Activated CD4-positive, alpha-beta T cell treated with anti-CD3 and anti-CD28 coated beads, Interleukin-2, Interleukin-4, amounts not matched to agents 100 ng/mL and 50 ng/mL, durations not matched to agents 16 hours and 8 hours (primary cell): Measurements from ENCODE around the gene GRIN1.
A peak's percentile ranks its signal among the peaks of the same experiment; 100 is the strongest.
"Not testable (repeated sequence)": the region's sequence is repeated elsewhere in the genome, so short reads cannot be mapped to it uniquely, and the experiment has no call there.

Source experiments
- DNase-seq: peaks from one replicate; pipeline ENCODE4 v3.0.0-alpha.2; 2020; ENCODE audit warnings: low spot score

GRIN1 gene

DNA sequence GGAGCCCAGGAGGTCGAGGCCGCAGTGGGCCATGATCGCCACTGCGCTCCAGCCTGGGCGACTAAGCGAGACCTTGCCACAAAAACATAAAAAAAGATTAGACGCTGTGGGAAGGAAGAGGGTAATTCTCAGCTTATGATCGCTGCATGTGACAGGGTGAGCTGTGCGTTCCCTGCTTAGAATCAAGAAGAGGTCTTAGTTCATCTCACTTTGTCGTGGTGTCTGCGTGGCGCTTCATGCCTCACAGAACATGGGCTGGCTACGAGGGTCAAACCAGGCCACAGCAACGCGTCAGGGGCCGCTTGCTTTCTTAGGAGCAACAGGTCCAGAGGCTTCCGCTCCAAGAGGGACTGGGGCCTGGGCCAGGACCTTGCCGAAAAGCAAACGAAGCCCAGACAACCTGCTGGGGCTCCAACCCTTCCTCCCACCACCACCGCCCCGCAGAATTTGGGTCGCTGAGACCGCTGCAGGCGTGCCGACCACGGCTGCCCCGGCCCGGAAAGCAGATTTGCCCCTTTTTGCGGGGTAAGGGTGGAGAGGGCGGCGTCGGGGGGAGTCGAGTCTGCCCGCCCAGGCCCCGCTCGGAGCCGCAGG, 10.0 kb upstream of the GRIN1 start:
- no peak for DNase-seq

DNA sequence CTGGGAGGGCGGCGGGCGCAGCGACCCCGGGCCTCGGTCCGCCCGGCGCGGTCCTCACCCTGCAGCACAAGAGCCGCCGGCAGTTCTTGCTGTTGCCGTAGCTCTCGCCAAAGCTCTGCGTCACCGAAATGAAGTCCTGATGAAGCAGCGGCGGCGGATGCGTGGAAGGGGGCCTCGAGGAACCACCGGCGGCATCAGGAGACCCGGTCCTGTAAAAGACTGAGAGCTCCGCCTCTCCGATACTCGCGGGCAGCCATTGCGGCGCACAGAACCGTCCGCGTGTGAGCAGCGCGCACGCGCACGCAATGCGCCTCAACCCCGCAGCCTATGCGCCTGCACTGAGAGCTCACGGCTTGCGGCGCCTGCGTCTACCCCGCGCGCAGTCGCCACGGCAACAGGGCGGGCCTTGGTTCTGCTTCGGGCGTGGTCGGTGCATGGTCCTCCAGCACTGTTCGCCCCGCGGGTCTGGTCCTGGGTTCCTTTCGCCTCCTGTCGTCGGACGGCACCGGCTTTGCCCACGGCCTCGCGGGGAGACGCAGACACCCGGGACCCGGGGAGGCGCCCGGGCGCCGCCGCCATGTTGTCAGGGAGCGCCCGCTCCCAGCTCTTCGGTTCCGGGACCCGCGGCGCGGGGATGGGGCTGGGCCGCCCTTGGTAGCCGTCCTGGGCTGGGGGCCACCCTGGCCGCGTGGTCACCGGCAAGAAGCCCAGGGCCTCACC, 9.3 kb upstream of the GRIN1 start:
- DNase-seq: peak; percentile 93

DNA sequence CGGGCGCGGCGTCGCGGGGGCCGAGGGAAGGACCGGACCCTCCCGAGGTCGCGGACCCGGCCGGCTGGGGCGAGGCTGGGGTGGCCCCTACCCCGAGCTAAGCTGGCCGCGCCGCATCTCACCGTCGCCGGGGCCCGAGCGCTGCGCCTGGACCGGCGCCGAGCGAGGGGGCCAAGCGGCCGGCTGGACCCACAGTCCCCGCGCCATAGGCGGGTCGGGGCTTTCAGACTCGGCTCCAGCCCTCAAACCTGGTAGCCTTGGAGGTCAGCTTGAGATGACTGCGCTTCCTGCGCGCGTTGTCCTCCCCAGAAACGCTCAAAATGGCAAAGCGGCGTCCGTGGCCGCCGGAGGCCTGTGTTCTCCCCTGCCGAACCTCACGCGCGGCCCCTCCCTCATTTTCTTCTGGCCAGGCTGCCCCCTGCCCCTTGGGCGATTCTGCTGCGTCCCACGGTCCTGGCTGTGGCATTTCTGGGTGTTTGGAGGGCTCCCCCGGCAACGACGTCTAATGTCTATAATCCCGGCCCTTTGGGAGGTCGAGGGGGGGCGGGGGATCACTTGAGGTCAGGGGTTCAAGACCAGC, 8.7 kb upstream of the GRIN1 start:
- no peak for DNase-seq

DNA sequence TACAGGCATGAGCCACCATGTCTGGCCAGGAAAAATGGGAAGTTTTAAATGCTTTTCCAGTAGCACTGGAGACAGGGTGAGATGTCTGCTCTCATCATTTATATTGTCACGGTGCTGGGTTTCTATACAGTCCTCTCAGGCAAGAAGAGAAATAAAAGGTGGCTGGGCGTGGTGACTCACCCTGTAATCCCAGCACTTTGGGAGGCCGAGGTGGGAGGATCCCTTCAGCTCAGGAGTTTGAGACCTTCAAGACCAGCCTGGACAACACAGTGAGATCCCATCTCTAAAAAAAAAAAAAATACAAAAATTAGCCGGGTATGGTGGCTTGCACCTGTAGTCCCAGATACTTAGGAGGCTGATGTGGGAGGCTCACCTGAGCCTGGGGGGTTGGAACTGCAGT, 4.8 kb upstream of the GRIN1 start:
- no peak for DNase-seq

DNA sequence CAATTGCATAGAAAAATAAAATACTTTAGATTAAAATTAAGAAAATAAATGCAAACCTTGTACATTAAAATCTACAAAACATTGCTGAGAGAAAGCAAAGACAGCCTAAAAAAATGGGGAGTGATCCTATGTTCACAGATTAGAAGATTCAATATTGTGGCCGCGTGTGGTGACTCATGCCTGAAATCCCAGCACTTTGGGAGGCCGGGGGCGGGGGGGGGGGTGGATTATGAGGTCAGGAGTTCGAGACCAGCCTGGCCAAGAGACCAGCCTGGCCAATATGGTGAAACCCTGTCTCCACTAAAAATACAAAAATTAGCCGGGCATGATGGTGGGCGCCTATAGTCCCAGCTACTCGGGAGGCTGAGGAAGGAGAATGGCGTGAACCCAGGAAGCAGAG, 3.8 kb upstream of the GRIN1 start:
- DNase-seq: not testable (repeated sequence)

DNA sequence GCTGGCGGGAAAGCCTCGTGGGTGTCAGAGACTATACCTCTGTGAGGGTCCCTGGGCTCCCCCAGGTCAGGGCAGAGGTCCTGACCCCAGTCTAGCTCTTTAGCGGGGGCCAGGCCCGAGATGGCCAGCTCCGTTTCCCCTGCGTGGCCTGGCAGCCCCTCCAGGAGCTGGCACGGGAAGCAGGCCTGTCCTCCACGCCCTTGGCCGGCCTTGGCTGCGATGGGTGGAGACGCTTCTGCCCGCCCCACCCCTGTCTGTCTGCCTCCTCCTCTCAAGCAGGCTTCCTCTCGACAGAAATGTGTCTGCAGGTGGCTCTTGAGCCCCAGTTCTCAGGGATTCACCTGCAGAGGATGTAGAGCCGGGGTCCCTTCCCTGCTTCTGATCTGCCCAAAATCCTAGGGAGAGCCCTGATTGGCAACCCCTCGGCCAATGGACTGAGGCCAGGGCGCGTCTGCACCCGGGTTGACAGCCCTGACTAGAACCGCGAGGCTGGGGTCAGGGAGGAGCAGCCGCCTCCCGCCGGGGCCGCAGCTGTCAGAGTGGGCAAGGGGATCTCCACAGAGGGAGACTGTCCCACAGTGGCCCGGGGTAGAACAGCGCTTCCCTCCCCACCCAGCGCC, 2.6 kb upstream of the GRIN1 start:
- no peak for DNase-seq

DNA sequence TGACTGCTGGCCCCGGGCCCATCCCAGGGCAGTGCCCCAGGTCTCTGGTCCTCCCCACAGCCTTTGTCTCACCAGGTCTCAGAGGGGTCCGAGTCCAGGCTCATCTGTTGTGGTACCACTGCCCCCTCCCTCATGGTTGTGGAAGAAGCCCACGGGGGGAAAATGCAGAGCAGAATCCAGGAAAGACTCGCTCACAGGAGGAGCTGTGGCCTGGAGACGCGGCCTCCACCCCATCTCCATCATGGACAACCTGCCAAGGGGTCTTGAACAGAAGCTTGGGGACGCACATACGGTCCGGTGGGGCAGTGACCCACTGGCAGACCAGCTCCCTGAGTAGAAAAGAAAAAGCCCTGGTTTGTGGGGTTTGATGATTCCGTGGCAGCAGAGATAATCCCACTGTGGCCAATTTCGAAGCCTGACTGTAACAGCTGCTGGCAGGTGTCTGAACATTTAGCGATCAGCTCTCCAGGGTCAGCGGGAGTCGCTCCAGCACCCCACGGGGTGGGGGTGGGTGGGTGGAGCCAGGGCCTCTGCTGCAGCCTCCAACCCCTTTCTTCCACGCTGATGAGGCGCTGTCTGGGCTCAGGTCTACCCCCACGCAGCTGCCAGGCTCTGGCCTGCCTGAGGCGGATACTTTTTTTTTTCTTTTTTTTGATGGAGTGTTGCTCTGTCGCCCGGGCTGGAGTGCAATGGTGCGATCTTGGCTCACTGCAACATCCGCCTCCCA, 1.9 kb upstream of the GRIN1 start:
- no peak for DNase-seq

DNA sequence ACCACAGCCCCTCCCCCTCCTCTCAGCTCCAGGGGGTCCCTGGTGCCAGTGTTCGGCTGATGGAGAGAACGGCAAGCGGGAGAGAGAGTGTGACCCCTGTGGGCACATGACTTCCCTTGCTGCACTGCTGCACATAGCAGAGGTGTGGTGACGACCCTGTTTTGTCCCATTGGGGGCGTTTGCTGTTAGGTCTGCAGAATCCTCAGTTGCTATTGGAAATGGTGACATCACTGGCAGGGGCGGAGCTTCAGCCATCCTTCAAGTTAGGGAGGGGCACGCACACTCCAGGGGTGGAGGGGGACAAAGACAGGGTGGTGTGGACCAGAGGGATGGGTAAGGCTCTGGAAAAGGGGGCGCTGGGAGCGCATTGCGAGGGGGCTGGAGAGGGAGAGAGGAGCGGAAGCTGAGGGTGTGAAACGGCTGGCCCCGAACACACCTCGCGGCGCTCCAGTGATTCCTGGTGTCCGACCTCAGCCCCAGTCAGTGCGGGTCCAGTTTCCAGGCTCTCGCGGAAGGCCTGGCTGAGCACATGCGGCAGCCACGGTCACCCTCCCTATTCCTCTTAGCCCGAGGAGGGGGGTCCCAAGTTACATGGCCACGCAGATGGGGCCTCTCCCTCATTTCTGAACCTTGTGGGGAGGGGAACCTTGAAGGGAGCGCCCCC, 764 bp upstream of the GRIN1 start:
- no peak for DNase-seq

DNA sequence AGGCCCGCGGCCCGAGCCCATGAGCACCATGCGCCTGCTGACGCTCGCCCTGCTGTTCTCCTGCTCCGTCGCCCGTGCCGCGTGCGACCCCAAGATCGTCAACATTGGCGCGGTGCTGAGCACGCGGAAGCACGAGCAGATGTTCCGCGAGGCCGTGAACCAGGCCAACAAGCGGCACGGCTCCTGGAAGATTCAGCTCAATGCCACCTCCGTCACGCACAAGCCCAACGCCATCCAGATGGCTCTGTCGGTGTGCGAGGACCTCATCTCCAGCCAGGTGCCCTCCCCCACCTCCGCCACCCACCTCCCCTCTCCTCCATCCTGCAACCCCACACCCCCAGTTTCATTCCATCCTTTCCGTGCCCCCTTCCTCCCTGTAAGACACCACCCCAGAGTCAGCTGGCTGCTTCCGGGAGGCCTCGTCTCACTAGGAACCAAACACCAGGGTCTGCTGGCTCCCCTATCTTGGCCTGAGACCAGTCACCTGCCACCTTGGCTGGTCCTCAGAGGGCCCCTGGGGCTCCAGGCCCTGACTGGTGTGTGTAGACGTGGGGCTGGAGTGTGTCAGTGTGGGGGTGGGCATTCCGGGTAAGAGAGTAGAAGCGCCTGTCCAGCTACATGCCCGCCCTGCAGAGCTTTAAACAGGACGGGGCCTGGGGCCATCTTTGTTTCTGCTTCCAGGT, 655 bp downstream of the GRIN1 start:
- no peak for DNase-seq

DNA sequence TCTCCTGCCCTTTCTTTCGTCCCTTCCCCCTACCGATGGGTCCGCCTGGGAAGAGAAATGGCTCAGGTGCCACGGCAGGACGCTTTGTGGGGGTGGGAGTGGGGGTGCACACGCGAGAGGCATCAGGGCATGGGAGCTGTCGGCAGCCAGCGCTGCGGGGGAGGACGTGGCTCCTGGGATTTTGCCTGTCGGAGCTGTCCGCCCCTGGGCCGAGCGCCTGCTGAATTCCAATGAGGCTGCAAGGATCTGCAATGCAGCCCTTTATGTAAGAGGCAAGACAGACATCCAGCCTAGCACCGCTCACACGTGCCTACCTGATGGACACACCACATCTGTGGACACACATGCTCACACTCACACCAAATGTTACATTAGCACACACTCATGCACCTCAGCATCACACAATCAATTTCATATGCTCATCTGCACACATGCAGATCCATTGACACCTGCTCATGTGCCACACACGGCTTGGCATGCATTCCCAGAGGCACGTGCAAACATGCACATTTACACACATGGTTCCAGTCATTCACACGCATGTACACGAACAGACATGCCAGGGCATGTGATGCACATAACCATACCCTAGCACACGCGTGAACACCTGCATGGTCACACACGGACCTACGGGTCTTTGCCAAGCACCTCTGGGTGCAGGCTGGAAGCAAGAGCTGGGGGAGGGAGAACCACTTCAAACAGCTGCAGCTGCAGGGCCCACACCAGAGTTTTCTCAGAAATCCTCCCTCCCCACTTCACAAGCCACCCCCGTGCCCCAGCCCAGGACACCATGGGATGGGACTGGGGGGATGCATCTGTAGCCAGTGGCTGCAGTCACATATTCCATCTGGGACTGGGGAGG, 1.4 kb downstream of the GRIN1 start:
- DNase-seq: no peak

DNA sequence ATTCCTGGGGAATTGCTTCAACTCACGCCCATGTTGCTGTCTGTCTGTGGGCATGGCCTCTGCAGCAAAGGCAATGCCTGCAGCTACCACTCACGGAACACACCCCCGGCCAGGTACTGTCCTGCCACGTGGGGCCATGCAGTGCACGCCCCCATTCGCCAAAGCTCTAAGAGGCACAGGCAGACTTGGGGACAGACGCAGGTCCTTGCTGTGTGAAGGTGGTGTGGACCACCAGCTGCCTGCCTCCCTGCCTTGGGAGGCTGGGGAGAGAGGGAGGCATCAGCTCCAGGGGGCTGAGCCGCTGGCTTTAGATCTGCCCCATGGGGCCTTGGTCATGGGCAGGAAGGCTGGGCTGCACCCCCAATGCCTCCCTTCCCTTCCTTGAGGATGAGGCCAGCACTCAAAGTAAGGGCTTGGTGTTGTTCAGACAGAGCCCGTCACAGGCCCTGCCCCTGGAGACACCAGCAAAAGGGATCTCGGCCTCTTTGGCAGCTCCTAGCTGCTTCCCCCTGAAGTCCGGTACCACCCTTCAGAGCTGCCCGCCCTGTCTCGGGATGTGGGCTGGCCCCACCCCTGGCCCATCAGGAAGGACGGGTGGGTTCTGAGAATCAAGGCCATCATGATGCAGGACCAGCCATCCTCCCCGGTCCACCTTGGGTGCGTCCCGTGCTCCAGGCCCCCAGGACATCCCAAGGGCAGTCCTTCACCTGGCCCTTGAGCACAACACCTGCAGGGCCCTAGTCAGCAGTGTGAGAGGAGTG, 2.3 kb downstream of the GRIN1 start:
- no peak for DNase-seq

DNA sequence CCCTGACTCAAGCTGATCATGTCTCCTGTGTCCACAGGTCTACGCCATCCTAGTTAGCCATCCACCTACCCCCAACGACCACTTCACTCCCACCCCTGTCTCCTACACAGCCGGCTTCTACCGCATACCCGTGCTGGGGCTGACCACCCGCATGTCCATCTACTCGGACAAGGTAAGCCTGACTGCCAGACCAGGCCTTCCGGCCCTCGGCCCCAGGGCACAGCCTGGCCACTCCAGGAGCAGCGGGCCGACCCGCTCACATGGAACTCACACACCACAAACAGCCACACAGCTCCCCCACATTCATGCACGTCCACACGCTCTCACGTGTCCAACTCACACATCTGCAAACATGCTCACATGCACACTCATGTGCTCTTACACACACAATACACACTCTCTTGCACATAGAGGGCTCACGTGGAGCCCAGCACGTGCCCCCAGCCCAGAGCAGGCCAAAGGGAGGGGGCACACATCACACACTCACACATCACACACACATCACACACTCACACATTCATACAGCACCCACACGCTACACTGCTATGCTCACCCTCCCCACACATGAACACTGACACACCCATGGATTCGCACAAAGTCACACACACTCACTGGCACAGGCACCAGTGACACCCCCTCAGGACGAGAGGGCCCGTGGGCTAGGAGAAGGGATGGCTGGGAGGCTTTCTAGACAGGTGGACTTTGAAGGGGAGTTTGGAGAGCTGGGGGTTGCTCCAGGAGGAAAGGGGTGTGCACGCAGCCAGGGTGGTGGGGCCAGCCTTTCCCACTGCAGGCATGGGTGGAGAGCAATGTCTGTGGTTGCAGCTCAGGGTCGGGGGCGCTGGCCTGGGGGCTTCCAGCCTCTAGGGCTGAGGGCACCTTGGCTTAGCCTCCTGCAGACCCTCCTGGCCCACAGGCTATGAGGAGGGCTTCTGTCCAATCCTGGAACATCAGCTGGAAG, 3.3 kb downstream of the GRIN1 start:
- DNase-seq: no peak

DNA sequence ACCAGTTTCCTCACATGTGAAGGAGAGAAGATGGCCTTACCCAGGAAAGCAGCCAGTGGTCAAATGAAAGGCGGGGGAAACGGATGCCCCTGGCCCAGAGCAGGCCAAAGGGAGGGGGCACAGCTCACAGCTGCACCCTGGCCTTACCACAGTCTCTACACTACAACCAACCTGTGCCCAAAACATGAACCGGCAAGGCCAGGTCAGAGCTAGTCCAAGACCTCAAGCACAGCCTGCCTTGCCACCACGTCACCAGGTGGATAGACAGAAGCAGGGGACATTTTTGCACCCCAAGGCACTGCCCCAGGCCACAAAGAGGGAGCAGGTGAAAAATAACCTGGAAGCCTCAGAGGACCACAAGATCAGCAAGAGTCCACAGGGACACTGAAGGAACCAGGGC, 4.5 kb downstream of the GRIN1 start:
- no peak for DNase-seq

DNA sequence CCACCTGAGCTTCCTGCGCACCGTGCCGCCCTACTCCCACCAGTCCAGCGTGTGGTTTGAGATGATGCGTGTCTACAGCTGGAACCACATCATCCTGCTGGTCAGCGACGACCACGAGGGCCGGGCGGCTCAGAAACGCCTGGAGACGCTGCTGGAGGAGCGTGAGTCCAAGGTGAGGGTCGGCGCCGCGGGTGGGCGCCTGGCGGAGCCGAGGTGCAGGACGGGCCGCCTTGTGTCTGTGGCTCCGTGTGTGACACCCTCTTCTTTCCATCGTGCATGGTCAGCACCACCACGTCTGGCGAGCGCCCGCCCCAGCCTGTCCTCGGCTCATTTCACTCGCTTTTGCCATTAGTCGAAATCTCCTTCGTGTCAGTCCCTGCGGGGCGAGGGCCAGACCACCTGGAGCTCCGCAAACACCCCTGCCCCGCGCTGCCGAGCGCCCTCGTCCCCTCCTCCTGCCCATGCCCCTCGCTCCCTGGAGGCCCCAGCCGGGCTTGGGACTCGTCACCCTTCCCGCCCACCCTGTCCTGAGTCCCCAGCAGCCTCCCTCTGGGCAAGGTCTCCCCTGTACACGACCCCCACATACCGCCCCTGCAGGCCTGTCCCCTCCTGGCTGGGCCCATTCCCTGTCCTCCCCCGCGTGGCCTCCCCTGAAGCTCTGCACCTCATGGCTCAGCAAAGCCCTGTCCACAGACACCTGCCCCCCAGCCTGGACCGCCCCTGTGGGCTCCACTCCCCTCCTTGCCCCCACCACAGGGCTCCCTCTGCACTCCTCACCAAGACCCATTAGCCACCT, 7.0 kb downstream of the GRIN1 start:
- DNase-seq: no peak

DNA sequence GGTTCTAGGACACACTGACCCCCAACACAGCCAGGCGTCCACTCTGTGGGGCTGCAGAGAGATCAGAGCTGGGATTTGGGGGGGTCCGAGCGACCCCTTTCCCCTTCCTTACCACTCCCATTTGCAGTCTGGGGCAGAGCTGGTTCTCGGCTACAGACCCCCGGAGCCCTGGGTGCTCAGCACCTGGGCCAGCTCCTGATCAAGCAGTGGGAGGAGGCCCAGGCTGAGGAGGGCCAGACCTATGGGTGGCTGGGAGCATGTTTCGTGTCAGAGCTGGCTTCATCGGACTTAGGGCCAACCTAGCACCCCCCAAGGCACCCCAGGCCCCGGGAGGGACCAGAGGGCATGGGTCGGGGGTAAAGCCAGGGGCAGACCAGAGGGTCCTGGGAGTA, 7.6 kb downstream of the GRIN1 start:
- DNase-seq: no peak

DNA sequence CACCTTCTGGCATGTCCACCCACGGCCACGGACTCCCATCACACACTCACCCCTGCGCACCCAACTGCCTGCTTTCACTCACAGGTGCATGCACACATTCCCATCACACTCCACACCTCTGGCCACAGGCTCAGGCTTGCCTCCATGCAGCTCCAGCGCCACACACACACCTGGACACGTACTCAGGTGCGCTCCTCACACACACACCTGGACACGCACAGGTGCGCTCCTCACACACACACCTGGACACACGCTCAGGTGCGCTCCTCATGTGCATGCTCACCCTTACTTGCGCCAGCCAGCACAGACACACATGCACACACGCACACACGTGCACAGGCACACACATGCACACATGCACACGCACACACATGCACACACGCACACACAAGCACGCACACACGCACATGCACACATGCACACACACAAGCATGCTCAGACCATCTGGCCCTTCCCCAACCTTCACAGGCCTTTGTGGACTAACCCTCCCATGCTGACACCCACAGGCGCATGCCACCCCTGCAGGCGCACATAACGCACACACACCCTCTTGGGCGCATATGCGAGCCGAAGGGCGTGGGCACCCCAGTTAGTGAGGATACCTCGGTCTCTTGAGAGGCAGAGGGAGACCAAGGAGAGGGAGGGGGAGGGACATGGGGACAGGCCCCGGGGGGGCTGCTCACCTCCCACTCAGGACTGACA, 8.3 kb downstream of the GRIN1 start:
- no peak for DNase-seq

DNA sequence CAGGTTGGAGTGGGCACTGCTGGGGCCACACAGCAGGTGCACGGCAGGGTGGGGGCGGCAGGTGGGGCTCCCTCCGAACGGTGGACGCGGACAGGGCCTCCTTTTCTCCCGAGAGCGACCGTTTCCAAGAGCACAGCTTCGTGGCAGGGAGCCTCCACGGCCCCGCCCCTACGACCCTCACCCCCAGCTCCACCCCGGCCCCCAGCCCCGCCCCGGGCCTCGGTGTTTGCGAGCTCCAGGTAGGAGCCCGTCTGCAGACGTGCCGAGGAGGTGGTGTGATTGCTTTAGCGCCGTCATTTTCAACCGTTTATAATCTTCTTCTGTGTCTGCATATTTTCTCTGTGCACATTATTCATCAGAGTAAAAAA, 8.8 kb downstream of the GRIN1 start:
- DNase-seq: no peak
